Uterus (tissue), 4 donors: ENCODE data around the gene PDZD11. TPM values are rescaled to one million over a fixed set of nuclear protein-coding genes. Genes with fewer than 3 reads are reported as not detected.
"Not testable (repeated sequence)": the region's sequence is repeated elsewhere in the genome, so short reads cannot be mapped to it uniquely, and the experiment has no call there.

ENCODE experiments used
- DNase-seq, 2 donors: peaks; one replicate each; pipeline ENCODE4 v3.0.0-alpha.2; 2019 to 2020
- H3K27ac ChIP-seq, 2 donors: fragments of 200-600 bp; sonication (generic); 1 replicate in 1 of 2; 2 replicates in 1 of 2; pipeline ENCODE4 v1.5.1; 2016 to 2018
- H3K27me3 ChIP-seq, 2 donors: fragments of 200-600 bp; sonication (generic); one replicate each; pipeline ENCODE4 v1.5.1; 2018 to 2019; ENCODE audit warnings: control low read depth in 1 of 2
- H3K36me3 ChIP-seq, 2 donors: fragments of 200-600 bp; sonication (generic); one replicate each; pipeline ENCODE4 v1.5.1; 2019; ENCODE audit warnings: control low read depth in 1 of 2
- H3K4me1 ChIP-seq, 2 donors: fragments of 200-600 bp; sonication (generic); one replicate each; pipeline ENCODE4 v1.5.1; 2018 to 2019; ENCODE audit warnings: control low read depth in 1 of 2
- H3K4me3 ChIP-seq, 2 donors: fragments of 200-600 bp; sonication (generic); 1 replicate in 1 of 2; 2 replicates in 1 of 2; pipeline ENCODE4 v1.5.1; 2018 to 2019; ENCODE audit warnings: mild to moderate bottlenecking in 1 of 2
- H3K9me3 ChIP-seq, 2 donors: fragments of 200-600 bp; sonication (generic); one replicate each; pipeline ENCODE4 v1.5.1; 2019; ENCODE audit warnings: control low read depth in 1 of 2
- CTCF ChIP-seq, 4 experiments: fragments of 200-600 bp in 2 of 4; fragments of 450-650 bp in 2 of 4; sonication (generic) in 2 of 4; IDR thresholded peaks; one replicate each; pipeline ENCODE4 v1.5.1; 2016 to 2019; ENCODE audit warnings: antibody characterized with exemption in 4 of 4, mild to moderate bottlenecking in 2 of 4, moderate library complexity in 1 of 4
- POLR2A ChIP-seq, 2 donors: fragments of 450-650 bp; IDR thresholded peaks; one replicate each; pipeline ENCODE4 v1.6.1; 2016; ENCODE audit warnings: antibody characterized with exemption in 2 of 2, mild to moderate bottlenecking in 1 of 2, moderate library complexity in 1 of 2
- intact Hi-C: fragments of 100-400 bp; cut with DNase I; formaldehyde crosslinking; loops from one replicate; pipeline ENCODE4 v1.15.1; 2023; ENCODE audit warnings: low total_unique reads
- total RNA-seq, 4 donors: library from RNA; depleted of rRNA in 3 of 4; stranded (reverse); fragments of >200 nt in 3 of 4; gene quantifications; one replicate each; pipeline versions ENCODE4 v1.1.0 to v1.2.4, GENCODE V29; 2014 to 2023
- donor health status: DM: yes; HTN: yes; CAD: no.

The PDZD11 gene
- total RNA-seq, 4 donors from 2014 or later, result 16.3 to 49.2 (median 25.6) TPM

DNA sequence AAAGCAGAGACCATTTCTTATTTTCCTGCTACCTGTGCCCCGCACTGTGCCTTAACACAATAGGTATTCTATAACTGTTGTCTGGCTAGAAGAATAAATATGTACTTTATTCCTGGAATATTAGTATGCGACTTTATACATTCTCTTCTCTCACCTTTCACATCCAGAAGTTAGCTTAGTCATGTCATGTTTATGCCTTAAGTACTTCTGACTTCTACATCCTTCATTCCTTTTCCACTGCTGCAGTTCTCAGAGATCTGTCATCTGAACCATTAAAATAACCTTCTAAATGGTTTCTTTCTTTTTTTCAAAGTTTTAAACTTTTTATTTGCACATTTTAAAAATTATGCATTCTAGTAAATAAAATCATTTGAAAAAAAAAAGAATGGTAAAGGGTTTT is 34.6 kb upstream of the PDZD11 start:
- TF ChIP-seq CTCF (IDR thresholded peaks at IDR 0.05), result no peak
- no peak for TF ChIP-seq POLR2A (IDR thresholded peaks at IDR 0.05)
- intact Hi-C loops, result no loop called here
- Histone ChIP-seq H3K4me3 (no peak overlapping the region), H3K27ac (no peak overlapping the region), H3K9me3 (no peaks in the 10 kb centered on the region), H3K36me3 (no peaks in the 10 kb centered on the region), H3K27me3 (no peaks in the 10 kb centered on the region), H3K4me1 (no peaks in the 10 kb centered on the region)
- DNase-seq, result no peak

DNA sequence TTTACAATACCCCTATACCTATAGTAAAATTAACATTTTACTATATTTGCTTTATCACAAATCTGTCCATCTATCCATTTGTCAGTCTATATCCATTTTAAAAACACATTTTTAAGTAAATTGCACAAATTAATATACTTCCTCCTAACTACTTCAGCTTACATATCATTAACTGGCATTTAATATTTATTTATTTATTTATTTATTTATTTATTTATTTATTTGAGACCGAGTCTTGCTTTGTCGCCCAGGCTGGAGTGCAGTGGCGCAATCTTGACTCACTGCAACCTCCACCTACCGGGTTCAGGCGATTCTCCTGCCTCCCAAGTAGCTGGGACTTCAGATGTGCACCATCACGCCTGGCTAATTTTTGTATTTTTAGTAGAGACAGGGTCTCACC is 33.9 kb upstream of the PDZD11 start:
- H3K9me3 ChIP-seq, H3K27ac ChIP-seq, DNase-seq, intact Hi-C loops, H3K4me1 ChIP-seq, H3K36me3 ChIP-seq, H3K4me3 ChIP-seq, H3K27me3 ChIP-seq: not testable (repeated sequence)

- TF ChIP-seq POLR2A (IDR thresholded peaks at IDR 0.05) (no peak), CTCF (IDR thresholded peaks at IDR 0.05) (no peak)
- Histone ChIP-seq H3K27ac (no peak overlapping the region), H3K4me1 (no peaks in the 10 kb centered on the region)
These were observed 33.1 kb upstream of the PDZD11 start for GRCh38 chrX:70322784-70323183.

DNA sequence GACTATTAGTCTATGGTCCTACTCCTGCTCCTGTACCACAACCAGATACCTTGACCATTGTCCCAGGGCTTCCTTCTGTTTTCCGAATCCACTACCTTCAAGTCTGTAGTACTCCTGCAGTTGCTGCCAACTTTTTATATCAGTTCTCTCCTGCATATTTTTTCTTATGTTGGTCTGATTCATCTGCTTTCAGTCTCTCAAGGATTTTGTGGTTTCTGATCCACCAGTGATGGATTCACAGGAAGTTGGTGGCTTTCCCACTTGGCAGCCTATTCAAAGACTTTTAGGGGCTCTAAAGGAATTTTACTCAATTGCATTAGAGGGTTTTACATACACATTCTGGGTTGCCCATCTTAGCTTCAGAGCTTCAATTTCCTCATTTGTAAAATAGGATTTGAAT is 23.8 kb upstream of the PDZD11 start:
- H3K9me3 ChIP-seq, result no peaks in the 10 kb centered on the region
- H3K4me3 ChIP-seq, result no peak overlapping the region
- DNase-seq, result no peak
- no peak overlapping the region for H3K27ac ChIP-seq
- H3K4me1 ChIP-seq, result no peaks in the 10 kb centered on the region
- intact Hi-C loops, result no loop called here
- TF ChIP-seq POLR2A (IDR thresholded peaks at IDR 0.05), result no peak
- no peak for TF ChIP-seq CTCF (IDR thresholded peaks at IDR 0.05)
- H3K27me3 ChIP-seq, result no peaks in the 10 kb centered on the region
- H3K36me3 ChIP-seq, result no peaks in the 10 kb centered on the region

More at GRCh38 chrX:70322784-70323183, 33.1 kb upstream of the PDZD11 start:
- H3K4me3 ChIP-seq, result no peak overlapping the region
- DNase-seq, result no peak
- H3K27me3 ChIP-seq, result no peaks in the 10 kb centered on the region
- intact Hi-C loops, result no loop called here
- no peaks in the 10 kb centered on the region for H3K36me3 ChIP-seq
- H3K9me3 ChIP-seq, result no peaks in the 10 kb centered on the region

DNA sequence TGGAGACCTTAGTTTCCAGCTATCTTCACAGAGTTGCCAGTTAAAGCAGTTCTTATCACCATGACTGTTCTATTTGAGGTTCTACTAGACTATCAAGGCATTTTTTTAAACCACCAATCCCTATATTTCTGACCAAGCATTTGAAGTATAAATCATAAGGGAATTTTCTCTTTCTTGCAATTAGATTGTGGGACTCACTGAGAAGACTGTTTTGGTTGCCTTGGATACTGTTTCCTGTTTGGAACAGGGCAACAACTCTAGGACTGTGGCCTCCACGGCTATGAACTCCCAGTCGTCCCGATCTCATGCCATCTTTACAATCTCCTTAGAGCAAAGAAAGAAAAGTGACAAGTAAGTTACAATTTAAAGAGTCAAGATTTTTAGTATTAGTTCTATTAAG is 12.0 kb upstream of the PDZD11 start:
- Histone ChIP-seq H3K36me3 (no peaks in the 10 kb centered on the region), H3K4me1 (no peaks in the 10 kb centered on the region), H3K27ac (no peak overlapping the region), H3K27me3 (no peaks in the 10 kb centered on the region), H3K9me3 (no peaks in the 10 kb centered on the region), H3K4me3 (no peak overlapping the region)
- DNase-seq, result no peak
- intact Hi-C loops, result no loop called here
- TF ChIP-seq CTCF (IDR thresholded peaks at IDR 0.05) (no peak), POLR2A (IDR thresholded peaks at IDR 0.05) (no peak)

DNA sequence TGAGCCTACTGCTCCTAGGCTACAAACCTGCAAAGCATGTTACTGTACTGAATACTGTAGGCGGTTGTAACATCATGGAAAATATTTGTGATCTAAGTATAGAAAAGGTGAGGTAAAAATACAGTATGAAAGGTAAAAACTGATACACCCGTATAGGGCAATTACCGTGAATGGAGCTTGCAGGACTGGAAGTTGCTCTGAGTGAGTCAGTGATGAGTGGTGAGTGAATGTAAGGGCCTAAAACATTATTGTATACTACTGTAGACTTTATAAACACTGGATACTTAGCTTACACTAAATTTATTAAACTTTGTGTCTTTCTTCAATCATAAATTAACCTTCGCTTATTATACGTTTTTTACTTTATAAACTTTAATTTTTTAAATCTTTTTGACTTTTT is 3.9 kb upstream of the PDZD11 start:
- Histone ChIP-seq H3K9me3 (no peaks in the 10 kb centered on the region), H3K4me1 (no peaks in the 10 kb centered on the region), H3K4me3 (no peak overlapping the region), H3K36me3 (no peaks in the 10 kb centered on the region), H3K27me3 (no peaks in the 10 kb centered on the region), H3K27ac (no peak overlapping the region)
- intact Hi-C loops, result no loop called here
- no peak for DNase-seq
- no peak for TF ChIP-seq POLR2A (IDR thresholded peaks at IDR 0.05)
- no peak for TF ChIP-seq CTCF (IDR thresholded peaks at IDR 0.05)
